K562 (cell line): ENCODE measurements around the gene MTCL3.

ENCODE experiments used
- ATAC-seq: fragments of 200-7000 bp; cut with Tn5 transposase; 3 replicates; pipeline ENCODE4 v1.9.1; 2020; ENCODE audit warnings: moderate library complexity
- BruUV-seq: library from RNA; stranded (reverse); fragments of 400-500 nt; replicated peaks from 2 replicates; lab custom pipeline; 2021; lab: Mats Ljungman, UMichigan
- CTCF ChIA-PET: fragments of 300-600 bp; formaldehyde crosslinking; extraction: SDS; loops from one replicate; lab custom pipeline; 2021; ENCODE audit warnings: low intra/inter-chr PET ratio; lab: Yijun Ruan, JAX
- POLR2A ChIA-PET: fragments of 300-600, 350-650 bp; sonication (Branson Sonifier 250); formaldehyde crosslinking; extraction: SDS; loops from one replicate; lab custom pipeline; 2021; ENCODE audit warnings: antibody characterized with exemption, inconsistent platforms; lab: Yijun Ruan, JAX
- DNase-seq, 4 experiments: peaks; one replicate each; pipeline versions ENCODE4 v3.0.0 to v3.0.0-alpha.2; 2011 to 2018; ENCODE audit warnings: low spot score in 3 of 4, mixed read lengths in 3 of 4; ENCODE audit errors: extremely low read depth in 1 of 4
- FAIRE-seq: peaks from 2 replicates; lab custom pipeline; 2011; peaks lifted over from hg19 to GRCh38; lab: Jason Lieb, UNC
- H2AFZ ChIP-seq: 2 replicates; pipeline ENCODE4 v1.6.0; 2011; ENCODE audit warnings: low read depth, low read length, control low read depth, inconsistent platforms
- H3K27ac ChIP-seq: fragments of 200-600 bp; 3 replicates; pipeline ENCODE4 v1.8.0; 2011; ENCODE audit warnings: low read depth, mild to moderate bottlenecking, control low read depth, inconsistent platforms, low read length, moderate library complexity, mixed read lengths; ENCODE audit errors: extremely low read depth
- H3K27me3 ChIP-seq, 2 experiments: fragments of 300-600 bp in 1 of 2; 2 replicates in 1 of 2; 3 replicates in 1 of 2; pipeline versions ENCODE4 v1.6.0 to v1.8.0; 2011; ENCODE audit warnings: inconsistent platforms in 2 of 2, low read length in 2 of 2, mild to moderate bottlenecking in 1 of 2, mixed read lengths in 1 of 2, moderate library complexity in 1 of 2; ENCODE audit not compliant: control insufficient read depth in 2 of 2, insufficient read depth in 2 of 2
- H3K36me3 ChIP-seq: fragments of 300-600 bp; 3 replicates; pipeline ENCODE4 v1.8.0; 2011; ENCODE audit warnings: mild to moderate bottlenecking, low read length, inconsistent platforms; ENCODE audit not compliant: control insufficient read depth, insufficient read depth
- H3K4me1 ChIP-seq, 2 experiments: fragments of 200-600 bp in 1 of 2; replicated peaks in 1 of 2; 2 replicates in 1 of 2; 3 replicates in 1 of 2; pipeline versions ENCODE4 v1.5.1 to v1.8.0; 2011; ENCODE audit warnings: inconsistent platforms in 2 of 2, low read length in 2 of 2, mild to moderate bottlenecking in 1 of 2, mixed read lengths in 1 of 2, moderate library complexity in 1 of 2; ENCODE audit not compliant: control insufficient read depth in 2 of 2, insufficient read depth in 2 of 2
- H3K4me2 ChIP-seq: 2 replicates; pipeline ENCODE4 v1.6.1; 2011; ENCODE audit warnings: low read length, control low read depth, inconsistent platforms, mixed read lengths; ENCODE audit not compliant: insufficient read depth
- H3K4me3 ChIP-seq: fragments of 200-600 bp; sonication (generic), shearing (Covaris generic); 2 replicates; pipeline ENCODE4 v1.5.1; 2016; ENCODE audit warnings: control low read depth, inconsistent platforms
- H3K79me2 ChIP-seq: fragments of 200-600 bp; 3 replicates; pipeline ENCODE4 v1.8.0; 2011; ENCODE audit warnings: low read length, inconsistent platforms; ENCODE audit not compliant: control insufficient read depth, insufficient read depth
- H3K9ac ChIP-seq, 2 experiments: 2 replicates each; pipeline versions ENCODE4 v1.6.0 to v1.6.1; 2011; ENCODE audit warnings: low read depth in 2 of 2, low read length in 2 of 2, control low read depth in 1 of 2, inconsistent platforms in 1 of 2, mild to moderate bottlenecking in 1 of 2, mixed read lengths in 1 of 2; ENCODE audit not compliant: insufficient read depth in 1 of 2
- H3K9me1 ChIP-seq: one replicate; pipeline ENCODE4 v1.6.0; 2011; ENCODE audit warnings: inconsistent platforms, mild to moderate bottlenecking, low read length, moderate library complexity; ENCODE audit not compliant: control insufficient read depth, insufficient read depth
- H3K9me3 ChIP-seq: replicated peaks from 2 replicates; pipeline ENCODE4 v1.5.1; 2011; ENCODE audit warnings: low read depth, low read length, inconsistent platforms; ENCODE audit not compliant: control insufficient read depth, insufficient read depth
- H4K20me1 ChIP-seq: replicated peaks from 2 replicates; pipeline ENCODE4 v1.6.1; 2011; ENCODE audit warnings: low read length, inconsistent platforms, mixed read lengths; ENCODE audit not compliant: control insufficient read depth, insufficient read depth
- CBX5 ChIP-seq: IDR thresholded peaks from 2 replicates; pipeline ENCODE4 v1.6.1; 2014; ENCODE audit warnings: low read depth, borderline replicate concordance
- CREBBP ChIP-seq: IDR thresholded peaks from one replicate; pipeline ENCODE4 v1.6.1; 2012; ENCODE audit warnings: low read depth, mild to moderate bottlenecking, control low read depth, inconsistent platforms, low read length
- CREM ChIP-seq: IDR thresholded peaks from 2 replicates; pipeline ENCODE4 v1.6.1; 2014; ENCODE audit warnings: antibody characterized with exemption, low read depth
- L3MBTL2 ChIP-seq: fragments of 450-650 bp; IDR thresholded peaks from 2 replicates; pipeline ENCODE4 v1.6.1; 2016; ENCODE audit warnings: mild to moderate bottlenecking, moderate library complexity
- NCOA1 ChIP-seq: fragments of 450-650 bp; IDR thresholded peaks from 2 replicates; pipeline ENCODE4 v1.6.1; 2016; ENCODE audit warnings: low read depth
- ZNF217 ChIP-seq: sonication (generic); formaldehyde crosslinking; IDR thresholded peaks from 2 replicates; pipeline ENCODE4 v1.8.0; 2022; ENCODE audit warnings: mild to moderate bottlenecking, missing genetic modification reagents
- ZNF57 ChIP-seq: fragments of 450-650 bp; formaldehyde crosslinking; IDR thresholded peaks from 2 replicates; pipeline ENCODE4 v1.4.0; 2020; ENCODE audit warnings: mild to moderate bottlenecking, moderate library complexity
- ZNF79 ChIP-seq: fragments of 250-450 bp; sonication (Bioruptor Pico); IDR thresholded peaks from 2 replicates; pipeline ENCODE4 v1.4.0; 2020; ENCODE audit warnings: low read depth, mild to moderate bottlenecking, moderate library complexity
- WGBS: fragments of 100-300 bp; shearing (Covaris generic); methylation state at CpG from one replicate; pipeline ENCODE4 v1.1.6; 2016; ENCODE audit warnings: low coverage, mixed read lengths; ENCODE audit not compliant: insufficient coverage; ENCODE audit errors: missing lambda C conversion rate; 5-methylcytosine and 5-hydroxymethylcytosine counted together
- in situ Hi-C: fragments of 300-500 bp; cut with MboI; formaldehyde crosslinking; loops from 4 replicates; pipeline ENCODE4 v1.15.0; 2018; ENCODE audit warnings: inconsistent platforms, mixed read lengths
- intact Hi-C: fragments of 100-400 bp; cut with micrococcal nuclease; formaldehyde crosslinking; loops from 2 replicates; pipeline ENCODE4 v1.14.2; 2022
- TF ChIP-seq, protein P1 (sequence below): sonication (generic); formaldehyde crosslinking; IDR thresholded peaks from 2 replicates; pipeline ENCODE4 v1.8.0; 2022; ENCODE audit warnings: missing genetic modification reagents, mild to moderate bottlenecking, borderline replicate concordance
- TF ChIP-seq, protein P2 (sequence below): fragments of 200-800 bp; sonication (Bioruptor generic); IDR thresholded peaks from 2 replicates; pipeline ENCODE4 v1.6.1; 2016; ENCODE audit warnings: missing genetic modification characterization, missing compliant biosample characterization
- TF ChIP-seq, protein P3 (sequence below): sonication (generic); formaldehyde crosslinking; IDR thresholded peaks from 2 replicates; pipeline ENCODE4 v1.8.1; 2023; ENCODE audit warnings: missing genetic modification reagents, mild to moderate bottlenecking, borderline replicate concordance

MTCL3 gene

DNA sequence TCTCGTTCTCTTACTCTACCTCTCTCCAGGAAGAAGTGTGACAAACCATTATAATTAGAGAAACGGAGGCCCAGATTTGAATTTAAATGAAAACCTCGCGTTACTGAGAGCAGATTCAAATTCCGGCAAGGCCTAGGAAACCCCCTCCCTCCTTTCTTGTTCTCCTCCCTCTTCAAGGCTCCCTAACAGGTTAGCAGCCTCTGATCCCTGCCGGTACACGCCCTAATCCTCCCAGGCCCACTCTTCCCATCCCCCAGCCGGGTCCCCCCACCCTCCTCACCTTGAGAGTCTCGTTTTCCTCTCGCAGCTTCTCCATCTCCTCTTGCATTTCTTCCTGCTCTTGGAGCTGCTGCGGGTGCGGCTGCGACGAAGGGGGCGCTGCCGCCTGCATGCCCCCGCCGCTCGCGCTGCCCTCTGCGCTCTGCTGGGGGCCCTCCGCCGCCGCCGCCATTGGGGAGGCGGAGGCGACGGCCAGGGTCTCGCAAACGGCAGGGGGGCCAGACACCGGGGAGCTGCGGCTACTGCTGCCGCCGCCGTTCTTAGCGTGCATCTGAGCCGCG is 3.8 kb downstream of the MTCL3 start (continued):
- TF ChIP-seq, protein P1, sequence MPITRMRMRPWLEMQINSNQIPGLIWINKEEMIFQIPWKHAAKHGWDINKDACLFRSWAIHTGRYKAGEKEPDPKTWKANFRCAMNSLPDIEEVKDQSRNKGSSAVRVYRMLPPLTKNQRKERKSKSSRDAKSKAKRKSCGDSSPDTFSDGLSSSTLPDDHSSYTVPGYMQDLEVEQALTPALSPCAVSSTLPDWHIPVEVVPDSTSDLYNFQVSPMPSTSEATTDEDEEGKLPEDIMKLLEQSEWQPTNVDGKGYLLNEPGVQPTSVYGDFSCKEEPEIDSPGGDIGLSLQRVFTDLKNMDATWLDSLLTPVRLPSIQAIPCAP, result no peak
- TF ChIP-seq NCOA1 (no peak), CBX5 (no peak)
- TF ChIP-seq, protein P2, sequence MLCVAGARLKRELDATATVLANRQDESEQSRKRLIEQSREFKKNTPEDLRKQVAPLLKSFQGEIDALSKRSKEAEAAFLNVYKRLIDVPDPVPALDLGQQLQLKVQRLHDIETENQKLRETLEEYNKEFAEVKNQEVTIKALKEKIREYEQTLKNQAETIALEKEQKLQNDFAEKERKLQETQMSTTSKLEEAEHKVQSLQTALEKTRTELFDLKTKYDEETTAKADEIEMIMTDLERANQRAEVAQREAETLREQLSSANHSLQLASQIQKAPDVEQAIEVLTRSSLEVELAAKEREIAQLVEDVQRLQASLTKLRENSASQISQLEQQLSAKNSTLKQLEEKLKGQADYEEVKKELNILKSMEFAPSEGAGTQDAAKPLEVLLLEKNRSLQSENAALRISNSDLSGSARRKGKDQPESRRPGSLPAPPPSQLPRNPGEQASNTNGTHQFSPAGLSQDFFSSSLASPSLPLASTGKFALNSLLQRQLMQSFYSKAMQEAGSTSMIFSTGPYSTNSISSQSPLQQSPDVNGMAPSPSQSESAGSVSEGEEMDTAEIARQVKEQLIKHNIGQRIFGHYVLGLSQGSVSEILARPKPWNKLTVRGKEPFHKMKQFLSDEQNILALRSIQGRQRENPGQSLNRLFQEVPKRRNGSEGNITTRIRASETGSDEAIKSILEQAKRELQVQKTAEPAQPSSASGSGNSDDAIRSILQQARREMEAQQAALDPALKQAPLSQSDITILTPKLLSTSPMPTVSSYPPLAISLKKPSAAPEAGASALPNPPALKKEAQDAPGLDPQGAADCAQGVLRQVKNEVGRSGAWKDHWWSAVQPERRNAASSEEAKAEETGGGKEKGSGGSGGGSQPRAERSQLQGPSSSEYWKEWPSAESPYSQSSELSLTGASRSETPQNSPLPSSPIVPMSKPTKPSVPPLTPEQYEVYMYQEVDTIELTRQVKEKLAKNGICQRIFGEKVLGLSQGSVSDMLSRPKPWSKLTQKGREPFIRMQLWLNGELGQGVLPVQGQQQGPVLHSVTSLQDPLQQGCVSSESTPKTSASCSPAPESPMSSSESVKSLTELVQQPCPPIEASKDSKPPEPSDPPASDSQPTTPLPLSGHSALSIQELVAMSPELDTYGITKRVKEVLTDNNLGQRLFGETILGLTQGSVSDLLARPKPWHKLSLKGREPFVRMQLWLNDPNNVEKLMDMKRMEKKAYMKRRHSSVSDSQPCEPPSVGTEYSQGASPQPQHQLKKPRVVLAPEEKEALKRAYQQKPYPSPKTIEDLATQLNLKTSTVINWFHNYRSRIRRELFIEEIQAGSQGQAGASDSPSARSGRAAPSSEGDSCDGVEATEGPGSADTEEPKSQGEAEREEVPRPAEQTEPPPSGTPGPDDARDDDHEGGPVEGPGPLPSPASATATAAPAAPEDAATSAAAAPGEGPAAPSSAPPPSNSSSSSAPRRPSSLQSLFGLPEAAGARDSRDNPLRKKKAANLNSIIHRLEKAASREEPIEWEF, result no peak

DNA sequence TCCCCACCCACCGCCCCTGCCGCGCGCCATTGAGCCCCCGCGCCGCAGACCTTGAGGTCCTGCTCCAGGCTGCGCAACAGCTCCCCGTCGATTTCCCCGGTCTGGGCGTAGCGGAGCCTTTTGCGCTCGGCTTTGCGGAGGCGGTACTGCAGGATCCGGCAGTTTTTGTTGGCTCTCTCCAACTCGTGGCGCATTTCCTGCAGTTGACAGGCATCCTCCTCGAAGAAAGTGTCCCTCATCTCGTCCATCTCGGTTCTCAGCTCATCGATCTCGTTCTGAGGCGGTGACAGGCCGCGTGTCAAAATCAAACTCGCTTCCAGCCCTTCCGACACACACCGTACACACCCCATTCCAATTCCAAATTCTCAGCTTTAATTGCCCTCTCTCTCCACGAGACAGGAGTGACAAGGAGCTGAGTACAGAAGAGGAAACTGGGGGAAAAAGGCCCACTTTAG is 4.3 kb downstream of the MTCL3 start:
- intact Hi-C loops (no loop called here), in situ Hi-C loops (no loop called here)
- Histone ChIP-seq H3K4me2 (no peak overlapping the region), H3K9me3 (no peaks in the 10 kb centered on the region), H3K9me1 (peaks cover 2% of the 10 kb centered on the region), H2AFZ (no peak overlapping the region), H3K4me3 (no peak overlapping the region), H3K4me1 (peaks cover 0 to 14% of the 10 kb centered on the region in 2 experiments; a peak in 2 of 5 replicates), H3K9ac (no peak overlapping the region), H3K27ac (no peak overlapping the region), H4K20me1 (no peaks in the 10 kb centered on the region), H3K79me2 (no peaks in the 10 kb centered on the region), H3K36me3 (no peaks in the 10 kb centered on the region), H3K27me3 (peaks cover 0 to 13% of the 10 kb centered on the region in 2 experiments; a peak in 2 of 5 replicates)
- POLR2A ChIA-PET, result no interaction called here
- BruUV-seq, result no TSS peak
- FAIRE-seq (no peak), DNase-seq (no peak), ATAC-seq (no peak)
- CTCF ChIA-PET, result no interaction called here
- WGBS, result 25% methylated on average over 27 of the region's 32 CpGs
- TF ChIP-seq ZNF57 (CRISPR knock-in tag) (no peak), ZNF79 (CRISPR knock-in tag) (no peak), CREBBP (no peak), ZNF217 (CRISPR knock-in tag) (no peak), L3MBTL2 (no peak), CREM (no peak)
- TF ChIP-seq, protein P3, sequence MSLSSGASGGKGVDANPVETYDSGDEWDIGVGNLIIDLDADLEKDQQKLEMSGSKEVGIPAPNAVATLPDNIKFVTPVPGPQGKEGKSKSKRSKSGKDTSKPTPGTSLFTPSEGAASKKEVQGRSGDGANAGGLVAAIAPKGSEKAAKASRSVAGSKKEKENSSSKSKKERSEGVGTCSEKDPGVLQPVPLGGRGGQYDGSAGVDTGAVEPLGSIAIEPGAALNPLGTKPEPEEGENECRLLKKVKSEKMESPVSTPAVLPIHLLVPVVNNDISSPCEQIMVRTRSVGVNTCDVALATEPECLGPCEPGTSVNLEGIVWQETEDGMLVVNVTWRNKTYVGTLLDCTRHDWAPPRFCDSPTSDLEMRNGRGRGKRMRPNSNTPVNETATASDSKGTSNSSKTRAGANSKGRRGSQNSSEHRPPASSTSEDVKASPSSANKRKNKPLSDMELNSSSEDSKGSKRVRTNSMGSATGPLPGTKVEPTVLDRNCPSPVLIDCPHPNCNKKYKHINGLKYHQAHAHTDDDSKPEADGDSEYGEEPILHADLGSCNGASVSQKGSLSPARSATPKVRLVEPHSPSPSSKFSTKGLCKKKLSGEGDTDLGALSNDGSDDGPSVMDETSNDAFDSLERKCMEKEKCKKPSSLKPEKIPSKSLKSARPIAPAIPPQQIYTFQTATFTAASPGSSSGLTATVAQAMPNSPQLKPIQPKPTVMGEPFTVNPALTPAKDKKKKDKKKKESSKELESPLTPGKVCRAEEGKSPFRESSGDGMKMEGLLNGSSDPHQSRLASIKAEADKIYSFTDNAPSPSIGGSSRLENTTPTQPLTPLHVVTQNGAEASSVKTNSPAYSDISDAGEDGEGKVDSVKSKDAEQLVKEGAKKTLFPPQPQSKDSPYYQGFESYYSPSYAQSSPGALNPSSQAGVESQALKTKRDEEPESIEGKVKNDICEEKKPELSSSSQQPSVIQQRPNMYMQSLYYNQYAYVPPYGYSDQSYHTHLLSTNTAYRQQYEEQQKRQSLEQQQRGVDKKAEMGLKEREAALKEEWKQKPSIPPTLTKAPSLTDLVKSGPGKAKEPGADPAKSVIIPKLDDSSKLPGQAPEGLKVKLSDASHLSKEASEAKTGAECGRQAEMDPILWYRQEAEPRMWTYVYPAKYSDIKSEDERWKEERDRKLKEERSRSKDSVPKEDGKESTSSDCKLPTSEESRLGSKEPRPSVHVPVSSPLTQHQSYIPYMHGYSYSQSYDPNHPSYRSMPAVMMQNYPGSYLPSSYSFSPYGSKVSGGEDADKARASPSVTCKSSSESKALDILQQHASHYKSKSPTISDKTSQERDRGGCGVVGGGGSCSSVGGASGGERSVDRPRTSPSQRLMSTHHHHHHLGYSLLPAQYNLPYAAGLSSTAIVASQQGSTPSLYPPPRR (CRISPR knock-in tag), result no peak
